HG03108 (cell line): ENCODE data around the gene DAB1.

Experiments
- ATAC-seq: cut with Tn5 transposase; IDR thresholded peaks from one replicate; pipeline ENCODE4 v1.9.1; 2021; ENCODE audit warnings: moderate library complexity; ENCODE audit not compliant: unreplicated experiment

Gene DAB1

GRCh38 chr1:56965191-56965590 is 458.7 kb downstream of the DAB1 start:
- no peak for ATAC-seq

GRCh38 chr1:56964349-56965017 is 459.4 kb downstream of the DAB1 start:
- no peak for ATAC-seq

GRCh38 chr1:56963667-56964066 is 460.2 kb downstream of the DAB1 start:
- no peak for ATAC-seq

- no peak for ATAC-seq
Measured at GRCh38 chr1:56961426-56961825, 462.4 kb downstream of the DAB1 start.

- ATAC-seq = no peak
Measured at GRCh38 chr1:56958526-56958925, 465.3 kb downstream of the DAB1 start.

- no peak for ATAC-seq
Measured at GRCh38 chr1:56957931-56958330, 465.9 kb downstream of the DAB1 start.

- ATAC-seq = no peak
Measured at GRCh38 chr1:56954664-56955063, 469.2 kb downstream of the DAB1 start.

GRCh38 chr1:56953386-56953785 is 470.5 kb downstream of the DAB1 start:
- no peak for ATAC-seq

GRCh38 chr1:56952501-56952900 is 471.4 kb downstream of the DAB1 start:
- ATAC-seq = no peak

- no peak for ATAC-seq
Measured at GRCh38 chr1:56948403-56949023, 475.3 kb downstream of the DAB1 start.
